Measurements from ENCODE around the gene NCAM1.

DNA sequence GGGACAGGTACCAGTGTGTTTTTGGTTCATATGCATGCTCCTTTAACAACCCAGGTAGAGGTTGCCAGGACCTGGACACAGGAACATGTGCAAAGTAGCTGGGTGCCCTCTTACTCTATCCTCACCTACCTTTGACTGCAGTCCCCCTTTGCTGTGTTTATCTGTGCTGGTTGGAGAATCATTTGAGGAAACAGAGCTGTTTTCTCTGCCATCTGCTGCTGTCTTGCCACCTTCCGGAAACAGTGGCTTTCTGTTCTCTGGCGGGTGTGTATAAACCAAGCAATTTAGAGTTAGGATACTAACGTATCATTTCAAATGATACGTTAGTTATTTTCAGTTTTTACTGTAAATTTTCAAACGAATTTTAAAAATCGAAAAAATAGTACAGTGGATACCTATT lies 181.3 kb downstream of the NCAM1 start:
- TF ChIP-seq CTCF (optimal IDR thresholded peaks at IDR 0.05 in 1 of 3, IDR thresholded peaks at IDR 0.05 in 1 of 3, conservative IDR thresholded peaks at IDR 0.05 in 1 of 3; ENCODE audit: extremely low read depth in 1 of 3, insufficient read depth in 2 of 3, low read length in 3 of 3) (no peak), EZH2 (IDR thresholded peaks at IDR 0.05; ENCODE audit: low read length) (no peak)
